Esophagus muscularis mucosa (tissue), 4 donors: ENCODE measurements around the gene WNT3. TPM values are rescaled to one million over a fixed set of nuclear protein-coding genes. Genes with fewer than 3 reads are reported as not detected.

Source experiments
- DNase-seq: peaks from one replicate; pipeline ENCODE4 v3.0.0-alpha.2; 2017; ENCODE audit errors: extremely low spot score
- H3K27ac ChIP-seq, 4 donors: fragments of 200-600 bp; sonication (generic); replicated peaks in 1 of 4; 1 replicate in 3 of 4; 2 replicates in 1 of 4; pipeline ENCODE4 v1.5.1; 2016 to 2019; ENCODE audit warnings: mild to moderate bottlenecking in 1 of 4
- H3K27me3 ChIP-seq, 4 donors: fragments of 200-600 bp; sonication (generic); one replicate each; pipeline versions ENCODE4 v1.5.1 to v1.6.0; 2016 to 2019
- H3K36me3 ChIP-seq, 4 donors: fragments of 200-600 bp; sonication (generic); one replicate each; pipeline ENCODE4 v1.5.1; 2016 to 2019
- H3K4me1 ChIP-seq, 4 donors: fragments of 200-600 bp; sonication (generic); one replicate each; pipeline ENCODE4 v1.5.1; 2016 to 2019
- H3K4me3 ChIP-seq, 4 donors: fragments of 200-600 bp; sonication (generic); 1 replicate in 2 of 4; 2 replicates in 2 of 4; pipeline ENCODE4 v1.5.1; 2016 to 2019; ENCODE audit warnings: mild to moderate bottlenecking in 4 of 4, moderate library complexity in 1 of 4
- H3K9me3 ChIP-seq, 4 donors: fragments of 200-600 bp; sonication (generic); 1 replicate in 3 of 4; 2 replicates in 1 of 4; pipeline ENCODE4 v1.5.1; 2016 to 2019
- EP300 ChIP-seq: sonication (generic); formaldehyde crosslinking; IDR thresholded peaks from one replicate; pipeline ENCODE4 v1.6.1; 2017; ENCODE audit warnings: antibody characterized with exemption
- POLR2A ChIP-seq: fragments of 450-650 bp; IDR thresholded peaks from one replicate; pipeline ENCODE4 v1.6.1; 2017; ENCODE audit warnings: antibody characterized with exemption, moderate library complexity, mild to moderate bottlenecking, low read depth
- POLR2AphosphoS5 ChIP-seq, 2 donors: sonication (generic); formaldehyde crosslinking; IDR thresholded peaks; one replicate each; pipeline ENCODE4 v1.6.1; 2017; ENCODE audit warnings: antibody characterized with exemption in 2 of 2
- WGBS: methylation state at CpG from one replicate; pipeline ENCODE4 v1.1.5; 2018; 5-methylcytosine and 5-hydroxymethylcytosine counted together
- intact Hi-C: fragments of 100-400 bp; cut with DNase I; formaldehyde crosslinking; loops from one replicate; pipeline ENCODE4 v1.15.1; 2023
- total RNA-seq, 4 donors: library from RNA; depleted of rRNA; stranded (reverse); fragments of >200 nt; gene quantifications; one replicate each; pipeline versions ENCODE4 v1.1.0 to v1.2.1, GENCODE V29; 2016
- TF ChIP-seq, protein P1 (sequence below), 3 experiments: fragments of 200-600 bp in 2 of 3; fragments of 450-650 bp in 1 of 3; sonication (generic) in 2 of 3; IDR thresholded peaks; one replicate each; pipeline ENCODE4 v1.5.1; 2017 to 2019; ENCODE audit warnings: antibody characterized with exemption in 3 of 3, mild to moderate bottlenecking in 2 of 3, moderate library complexity in 1 of 3

WNT3 gene, protein sequence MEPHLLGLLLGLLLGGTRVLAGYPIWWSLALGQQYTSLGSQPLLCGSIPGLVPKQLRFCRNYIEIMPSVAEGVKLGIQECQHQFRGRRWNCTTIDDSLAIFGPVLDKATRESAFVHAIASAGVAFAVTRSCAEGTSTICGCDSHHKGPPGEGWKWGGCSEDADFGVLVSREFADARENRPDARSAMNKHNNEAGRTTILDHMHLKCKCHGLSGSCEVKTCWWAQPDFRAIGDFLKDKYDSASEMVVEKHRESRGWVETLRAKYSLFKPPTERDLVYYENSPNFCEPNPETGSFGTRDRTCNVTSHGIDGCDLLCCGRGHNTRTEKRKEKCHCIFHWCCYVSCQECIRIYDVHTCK
- 1 to 10 TPM in 2 of 4 donors, under 1 TPM in 2; under 0.01 to 1.3 (median 1.1) TPM for total RNA-seq

DNA sequence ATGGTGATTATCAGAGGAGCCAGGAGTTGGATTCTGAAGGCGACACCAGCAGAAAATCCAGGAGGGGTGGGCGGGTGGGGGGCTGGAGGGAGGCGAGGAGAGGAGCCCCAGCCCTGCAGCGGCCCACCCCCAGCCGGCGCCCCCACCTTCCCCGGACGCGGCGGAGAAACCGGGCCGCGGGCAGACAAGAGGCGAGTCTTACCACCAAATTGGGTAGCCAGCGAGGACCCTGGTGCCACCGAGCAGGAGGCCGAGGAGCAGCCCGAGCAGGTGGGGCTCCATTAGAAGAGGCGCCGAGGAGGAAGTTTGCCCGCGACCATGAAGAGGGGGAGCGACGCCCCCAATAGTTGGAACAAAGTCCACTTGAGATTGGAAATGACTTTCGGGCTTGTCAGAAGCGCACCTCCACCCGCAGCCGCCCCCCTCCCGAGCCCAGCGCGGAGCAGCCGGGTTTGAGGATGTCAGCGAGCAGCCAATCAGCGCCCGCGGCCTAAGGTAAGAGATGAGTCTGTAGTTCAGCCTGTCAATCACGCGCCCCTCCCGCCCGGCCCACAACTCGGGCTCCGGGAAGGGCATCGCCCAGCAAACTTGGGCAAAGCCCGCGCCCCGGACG is at the start of gene WNT3:
TSS of gene WNT3 (minus strand) at position 377 of the 613 bp plus-strand sequence. CDS start at position 282, 95 bp downstream.
- no peaks in the 10 kb centered on the region for H3K36me3 ChIP-seq
- H3K27ac ChIP-seq: no peak within 1 kb of the TSS
- H3K27me3 ChIP-seq: peaks cover 6 to 95% (median 61%) of the 10 kb centered on the region in 4 donors
- 8% methylated on average over 18 of the region's 47 CpGs for WGBS
- no peaks in the 10 kb centered on the region for H3K9me3 ChIP-seq
- peak within 1 kb of the TSS; percentile 43 to 56 (median 48) for H3K4me3 ChIP-seq
- peaks cover 17 to 48% (median 30%) of the 10 kb centered on the region in 4 donors for H3K4me1 ChIP-seq
- no peak for TF ChIP-seq POLR2AphosphoS5 (IDR thresholded peaks at IDR 0.05)
- TF ChIP-seq EP300: no peak
- TF ChIP-seq POLR2A: no peak
- TF ChIP-seq, protein P1, sequence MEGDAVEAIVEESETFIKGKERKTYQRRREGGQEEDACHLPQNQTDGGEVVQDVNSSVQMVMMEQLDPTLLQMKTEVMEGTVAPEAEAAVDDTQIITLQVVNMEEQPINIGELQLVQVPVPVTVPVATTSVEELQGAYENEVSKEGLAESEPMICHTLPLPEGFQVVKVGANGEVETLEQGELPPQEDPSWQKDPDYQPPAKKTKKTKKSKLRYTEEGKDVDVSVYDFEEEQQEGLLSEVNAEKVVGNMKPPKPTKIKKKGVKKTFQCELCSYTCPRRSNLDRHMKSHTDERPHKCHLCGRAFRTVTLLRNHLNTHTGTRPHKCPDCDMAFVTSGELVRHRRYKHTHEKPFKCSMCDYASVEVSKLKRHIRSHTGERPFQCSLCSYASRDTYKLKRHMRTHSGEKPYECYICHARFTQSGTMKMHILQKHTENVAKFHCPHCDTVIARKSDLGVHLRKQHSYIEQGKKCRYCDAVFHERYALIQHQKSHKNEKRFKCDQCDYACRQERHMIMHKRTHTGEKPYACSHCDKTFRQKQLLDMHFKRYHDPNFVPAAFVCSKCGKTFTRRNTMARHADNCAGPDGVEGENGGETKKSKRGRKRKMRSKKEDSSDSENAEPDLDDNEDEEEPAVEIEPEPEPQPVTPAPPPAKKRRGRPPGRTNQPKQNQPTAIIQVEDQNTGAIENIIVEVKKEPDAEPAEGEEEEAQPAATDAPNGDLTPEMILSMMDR (IDR thresholded peaks at IDR 0.05): no peak
- intact Hi-C loops: no loop called here
- DNase-seq: no peak

DNA sequence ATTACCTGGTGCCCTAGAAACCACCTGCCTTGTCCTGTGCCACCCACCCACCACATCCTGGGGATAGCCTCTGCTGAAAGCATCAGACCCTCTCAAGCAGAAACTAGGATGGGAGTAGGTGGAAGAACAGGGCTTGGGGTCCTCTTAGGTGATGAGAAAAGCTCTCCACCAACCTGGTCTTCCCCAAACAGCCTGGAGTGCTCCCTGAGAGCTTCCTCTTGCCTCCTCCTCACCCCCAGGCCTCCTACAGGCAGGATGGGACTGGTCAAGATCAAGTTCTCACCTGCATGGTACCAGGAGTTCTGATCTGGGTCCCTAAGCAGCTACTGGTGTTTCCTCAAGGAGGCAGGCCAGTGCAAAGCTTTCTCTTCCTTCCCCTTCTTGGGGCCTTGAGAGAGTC is 48.3 kb upstream of the WNT3 start:
- no peak overlapping the region for H3K4me3 ChIP-seq
- H3K4me1 ChIP-seq: no peaks in the 10 kb centered on the region
- DNase-seq: no peak
- no peaks in the 10 kb centered on the region for H3K36me3 ChIP-seq
- no peak overlapping the region for H3K27ac ChIP-seq
- intact Hi-C loops: no loop called here
- H3K9me3 ChIP-seq: no peaks in the 10 kb centered on the region
- peaks cover 0 to 39% (median 0%) of the 10 kb centered on the region in 4 donors for H3K27me3 ChIP-seq
- no peak for TF ChIP-seq EP300
- no peak for TF ChIP-seq POLR2A
- no peak for TF ChIP-seq POLR2AphosphoS5 (IDR thresholded peaks at IDR 0.05)

DNA sequence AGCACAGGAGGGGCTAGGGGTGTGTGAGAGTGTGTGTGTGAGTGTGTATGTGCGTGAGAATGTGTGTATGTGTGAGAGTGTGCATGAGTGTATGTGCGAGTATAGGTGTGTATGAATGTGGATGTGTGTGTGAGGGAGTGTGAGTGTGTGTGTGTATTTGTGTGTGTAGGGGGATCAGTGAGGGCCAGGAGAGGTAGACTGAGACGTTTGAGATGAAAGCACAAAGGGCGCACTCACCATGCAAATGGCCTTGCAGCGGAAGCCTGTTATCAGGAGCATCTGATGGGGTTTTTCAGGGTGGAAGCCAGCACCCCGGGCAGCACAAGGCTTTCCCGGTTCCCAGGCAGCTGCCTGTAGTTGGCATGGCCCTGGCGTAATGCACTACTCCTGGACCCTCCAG is 47.8 kb upstream of the WNT3 start:
- Histone ChIP-seq H3K9me3 (no peaks in the 10 kb centered on the region), H3K4me1 (no peaks in the 10 kb centered on the region), H3K4me3 (no peak overlapping the region), H3K36me3 (no peaks in the 10 kb centered on the region), H3K27me3 (peaks cover 0 to 39% (median 0%) of the 10 kb centered on the region in 4 donors), H3K27ac (no peak overlapping the region)
- WGBS: 79% methylated on average over 8 of the region's 8 CpGs
- DNase-seq: no peak
- no peak for TF ChIP-seq POLR2A
- TF ChIP-seq EP300: no peak
- no peak for TF ChIP-seq POLR2AphosphoS5 (IDR thresholded peaks at IDR 0.05)
- TF ChIP-seq, protein P1 (IDR thresholded peaks at IDR 0.05): no peak
- intact Hi-C loops: no loop called here

DNA sequence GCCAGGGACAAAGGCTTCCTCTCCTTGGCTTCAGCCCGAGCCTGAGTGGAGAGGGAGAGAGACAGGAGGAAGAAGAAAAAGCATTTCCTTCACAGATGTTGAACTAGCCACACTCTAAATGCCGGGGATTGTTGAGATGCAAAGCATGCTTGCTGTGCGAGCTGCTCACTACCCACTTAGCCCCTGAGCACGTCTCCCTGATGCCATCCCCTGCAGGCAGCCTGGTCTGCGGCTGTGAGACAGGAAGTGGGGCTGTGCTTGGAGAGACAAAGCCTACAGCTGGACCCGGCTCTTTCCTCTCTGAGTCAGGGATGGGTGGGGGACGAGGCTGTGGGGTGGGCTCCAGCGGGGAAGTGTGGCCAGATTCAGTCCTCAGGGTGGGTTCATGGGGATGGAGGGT is 46.6 kb upstream of the WNT3 start:
- H3K9me3 ChIP-seq: no peaks in the 10 kb centered on the region
- H3K27me3 ChIP-seq: peaks cover 0 to 39% (median 0%) of the 10 kb centered on the region in 4 donors
- H3K27ac ChIP-seq: no peak overlapping the region
- no peaks in the 10 kb centered on the region for H3K36me3 ChIP-seq
- DNase-seq: no peak
- 38% methylated on average over 7 of the region's 8 CpGs for WGBS
- no peak overlapping the region for H3K4me3 ChIP-seq
- TF ChIP-seq, protein P1 (IDR thresholded peaks at IDR 0.05): no peak
- TF ChIP-seq POLR2A: no peak
- TF ChIP-seq POLR2AphosphoS5 (IDR thresholded peaks at IDR 0.05): no peak
- TF ChIP-seq EP300: no peak
- intact Hi-C loops: no loop called here
- H3K4me1 ChIP-seq: no peaks in the 10 kb centered on the region

DNA sequence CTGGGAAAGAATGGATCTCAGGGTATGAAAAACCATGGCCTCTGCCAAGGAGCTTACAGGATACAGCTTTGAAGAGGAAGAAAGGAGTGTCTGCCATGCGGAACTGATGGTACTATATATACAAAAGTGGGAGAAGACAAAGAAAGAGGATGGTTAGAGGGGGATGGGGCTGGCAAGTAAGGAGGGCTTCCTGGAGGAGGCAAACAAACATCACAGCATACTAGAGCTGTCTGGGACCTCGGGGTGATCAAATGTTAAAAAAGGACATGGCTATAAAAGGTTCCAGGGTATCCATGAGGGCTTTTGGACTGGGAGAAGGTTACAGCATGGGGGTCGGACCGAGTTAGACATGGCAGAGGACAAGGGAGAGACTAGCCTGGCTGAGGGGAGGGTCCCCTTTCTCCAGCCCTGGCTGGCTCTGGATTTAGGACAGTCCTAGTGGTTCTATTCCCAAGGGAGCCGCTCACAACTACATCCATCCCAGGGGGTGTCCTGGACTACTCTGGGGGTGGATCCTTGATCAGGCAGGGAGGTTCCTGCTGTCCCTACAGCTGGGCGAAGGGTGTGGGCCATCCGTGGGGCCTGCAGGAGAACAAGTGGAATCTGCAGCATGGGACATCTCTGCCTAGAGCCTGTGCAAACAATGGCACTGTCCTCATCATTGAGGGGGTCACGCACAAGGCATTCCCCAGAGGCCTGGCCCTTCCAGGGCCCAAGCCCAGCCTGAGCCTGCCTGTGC is 45.1 kb upstream of the WNT3 start:
- no peak for DNase-seq
- Histone ChIP-seq H3K4me3 (no peak overlapping the region), H3K9me3 (no peaks in the 10 kb centered on the region), H3K4me1 (no peaks in the 10 kb centered on the region), H3K27me3 (peaks cover 0 to 39% (median 0%) of the 10 kb centered on the region in 4 donors), H3K36me3 (no peaks in the 10 kb centered on the region), H3K27ac (no peak overlapping the region)
- 87% methylated on average over 5 of the region's 8 CpGs for WGBS
- intact Hi-C loops: no loop called here
- TF ChIP-seq EP300 (no peak), POLR2A (no peak), POLR2AphosphoS5 (IDR thresholded peaks at IDR 0.05) (no peak)
- TF ChIP-seq, protein P1 (IDR thresholded peaks at IDR 0.05): no peak
